A673 (cell line): Measurements from ENCODE around the gene KIF1A.

Experiments used
- CTCF ChIP-seq: fragments of 300-800, 200-600 bp; sonication (generic); conservative IDR thresholded peaks from 2 replicates; pipeline ENCODE4 v1.5.1; 2017; ENCODE audit warnings: low read depth, mild to moderate bottlenecking, antibody characterized with exemption, low read length, moderate library complexity, mixed read lengths
- EZH2 ChIP-seq: fragments of 200-600 bp; sonication (generic); IDR thresholded peaks from 2 replicates; pipeline ENCODE4 v1.6.1; 2017; ENCODE audit warnings: borderline replicate concordance, low read depth, mild to moderate bottlenecking, mixed read lengths, antibody characterized with exemption, low read length; ENCODE audit not compliant: poor library complexity, severe bottlenecking

GRCh38 chr2:240672076-240672700 is 147.8 kb downstream of the KIF1A start:
- no peak for TF ChIP-seq CTCF
- no peak for TF ChIP-seq EZH2
